ENCODE data around the gene OXCT2.

The OXCT2 gene

DNA sequence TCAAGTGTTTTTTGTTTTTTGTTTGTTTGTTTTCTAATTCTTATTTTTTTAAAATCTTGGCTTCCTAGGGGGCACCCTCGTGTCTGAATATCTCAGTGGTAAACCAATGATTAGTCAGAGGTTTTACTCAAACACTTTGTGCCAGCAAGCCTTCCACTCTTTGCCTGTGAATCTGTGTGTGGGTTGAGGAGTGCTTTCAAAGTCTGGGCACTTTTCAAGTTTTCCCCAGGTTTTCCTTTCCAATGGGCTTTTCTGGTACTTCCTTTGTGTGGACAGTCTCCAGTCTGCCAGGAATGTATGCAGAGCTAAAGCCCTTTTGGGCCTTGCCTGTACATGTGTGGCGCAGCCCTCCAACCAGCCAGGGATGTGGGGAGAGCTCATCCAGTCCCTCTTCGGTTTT is 42.1 kb downstream of the OXCT2 start:
- no peak for DNase-seq

DNA sequence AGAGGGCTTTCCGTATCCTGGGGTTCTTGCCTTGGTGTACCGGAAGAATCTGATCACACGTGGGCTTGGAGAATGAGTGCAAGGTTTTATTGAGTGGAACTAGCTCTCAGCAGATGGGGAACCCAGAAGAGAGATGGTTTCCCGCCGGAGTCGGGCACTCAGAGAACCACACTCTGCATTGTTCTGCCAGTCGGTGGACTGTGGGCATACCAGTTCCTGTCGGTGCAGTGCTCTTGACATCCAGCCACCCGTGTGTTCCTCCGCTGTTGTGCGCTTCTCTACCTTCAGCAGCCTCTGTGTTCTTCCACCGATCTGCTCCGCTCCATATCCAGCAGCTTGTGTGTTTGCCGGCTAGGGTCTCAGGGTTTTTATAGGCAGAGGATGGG is 43.2 kb downstream of the OXCT2 start:
- no peak for DNase-seq

DNA sequence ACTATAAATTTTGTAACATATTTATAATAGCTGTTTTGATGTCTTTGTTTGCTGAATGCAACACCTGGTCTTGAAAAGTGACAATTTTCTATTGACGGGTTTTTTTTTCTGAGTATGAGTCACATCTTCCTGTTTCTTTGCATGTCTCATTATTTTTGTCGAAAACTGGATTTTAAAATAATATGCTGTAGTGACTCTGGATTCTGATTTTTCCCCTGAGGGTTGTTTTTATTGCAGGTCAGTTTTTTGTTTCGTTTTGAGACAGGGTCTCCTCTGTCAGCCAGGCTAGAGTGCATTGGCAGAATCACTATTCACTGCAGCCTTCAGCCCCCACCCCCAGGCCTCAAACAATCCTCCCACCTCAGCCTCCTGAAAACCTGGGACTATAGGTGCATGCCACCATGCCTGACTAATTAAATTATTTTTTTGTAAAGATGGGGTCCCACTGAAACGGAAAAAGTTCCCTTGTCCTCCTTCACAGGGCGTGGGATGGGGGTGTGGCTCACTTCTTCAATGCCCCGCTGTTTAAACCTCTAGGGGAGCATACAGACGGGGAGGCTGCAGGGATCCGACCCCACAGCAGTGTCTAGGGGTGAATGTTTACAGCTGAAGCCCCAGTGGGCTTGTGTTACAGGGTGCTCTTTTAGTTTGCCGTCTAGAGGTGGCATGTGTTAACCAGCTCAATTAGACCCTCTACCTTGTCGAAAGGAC is 43.8 kb downstream of the OXCT2 start:
- no peak for DNase-seq

DNA sequence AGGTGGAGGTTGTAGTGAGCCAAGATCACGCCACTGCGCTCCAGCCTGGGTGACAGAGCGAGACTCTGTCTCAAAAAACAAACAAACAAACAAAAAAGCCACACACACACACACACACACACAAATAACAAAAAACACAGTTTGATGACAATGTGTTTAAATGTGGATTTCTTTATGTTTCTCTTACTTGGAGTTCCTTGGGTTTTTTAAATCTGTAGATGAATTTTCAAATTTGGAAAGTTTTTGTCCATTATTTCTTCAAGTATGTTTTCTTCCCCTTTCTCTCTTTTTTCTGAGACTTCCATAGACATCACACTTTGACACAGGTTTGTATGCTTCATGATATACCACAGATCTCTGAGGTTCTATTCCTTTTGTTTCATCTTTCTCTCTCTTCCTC is 44.5 kb downstream of the OXCT2 start:
- no peak for DNase-seq

DNA sequence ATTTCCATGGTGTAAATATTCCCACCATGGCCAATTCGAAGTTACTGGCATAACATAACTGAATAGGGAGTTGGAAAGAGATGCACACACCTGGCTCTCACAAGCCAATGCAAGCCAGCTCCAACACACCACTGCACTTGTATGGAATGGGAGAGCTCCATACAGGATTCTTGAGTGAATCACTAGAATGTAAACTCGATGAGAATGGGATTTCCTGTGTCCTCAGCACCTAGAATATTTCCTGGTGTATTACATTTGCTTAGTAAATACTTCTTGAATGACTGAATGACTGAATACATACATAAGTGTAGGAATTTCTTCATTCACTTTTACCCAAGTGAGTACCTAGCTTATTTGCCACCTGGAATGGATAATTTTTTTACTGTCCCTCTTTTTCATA is 48.7 kb downstream of the OXCT2 start:
- DNase-seq, result no peak

DNA sequence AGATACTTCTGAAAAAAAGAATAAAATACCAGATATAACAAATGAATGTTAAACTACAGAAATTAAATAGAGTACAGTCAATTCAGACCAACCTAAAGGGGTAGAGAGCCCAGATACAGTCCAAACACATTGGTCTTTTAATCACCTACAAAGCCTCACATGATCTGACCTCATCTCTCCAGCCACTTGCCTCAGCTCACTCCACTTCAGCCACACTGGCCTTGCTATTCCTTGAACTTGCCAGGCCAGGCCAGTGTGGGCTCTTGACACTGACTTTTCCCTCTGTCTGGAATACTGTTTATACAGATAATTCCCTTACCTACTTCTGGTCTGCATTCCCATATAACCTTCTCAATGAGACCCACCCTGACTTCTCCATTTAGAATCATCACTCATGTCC is 49.5 kb downstream of the OXCT2 start:
- no peak for DNase-seq

DNA sequence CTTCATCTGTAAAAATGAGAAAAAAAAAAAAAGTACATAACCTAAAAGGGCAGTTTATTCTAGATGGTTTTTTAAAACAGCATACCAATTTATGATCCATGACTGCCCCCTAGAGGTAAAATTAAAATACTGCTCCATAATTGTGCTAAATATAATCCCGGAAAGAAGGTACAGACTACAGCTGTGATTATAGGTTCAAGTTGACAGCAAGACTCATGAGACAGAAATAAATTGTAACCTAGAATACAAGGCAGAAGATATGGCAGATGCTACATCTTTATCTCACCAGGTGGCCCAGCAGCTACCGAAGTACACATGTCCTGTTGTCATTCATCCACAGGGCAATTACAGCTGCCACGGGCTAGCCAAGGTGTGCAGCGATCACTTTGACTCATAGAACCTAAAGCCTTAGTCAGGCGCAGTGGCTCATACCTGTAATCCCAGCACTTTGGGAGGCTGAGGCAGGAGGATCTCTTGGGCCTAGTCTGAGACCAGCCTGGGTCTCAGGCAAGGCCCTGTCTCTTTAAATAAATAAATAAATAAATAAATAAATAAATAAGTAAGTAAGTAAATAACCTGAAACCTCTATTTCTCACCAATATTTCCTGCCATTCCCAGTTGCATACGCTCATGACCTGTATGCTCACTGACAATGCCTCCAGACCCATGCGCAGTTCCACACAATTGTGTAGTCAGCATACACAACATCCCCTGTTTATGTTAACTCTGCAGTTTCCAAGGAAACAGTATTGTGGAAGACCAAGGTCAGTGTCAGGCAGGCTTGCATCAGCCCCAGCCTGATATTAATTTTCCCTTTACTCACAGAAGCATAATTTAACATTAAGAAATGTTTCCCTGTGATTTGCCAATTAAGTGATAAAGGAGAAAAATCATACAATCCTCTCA is 50.8 kb downstream of the OXCT2 start:
- DNase-seq, result peak; percentile 49

All from retina (tissue), 1 donor.